OCI-M2 (cell line): ENCODE measurements around the gene E2F4.

Source experiments
- DNase-seq: peaks from one replicate; lab custom pipeline; 2025; ENCODE audit not compliant: unreplicated experiment; lab: John Stamatoyannopoulos, UW

E2F4 gene

DNA sequence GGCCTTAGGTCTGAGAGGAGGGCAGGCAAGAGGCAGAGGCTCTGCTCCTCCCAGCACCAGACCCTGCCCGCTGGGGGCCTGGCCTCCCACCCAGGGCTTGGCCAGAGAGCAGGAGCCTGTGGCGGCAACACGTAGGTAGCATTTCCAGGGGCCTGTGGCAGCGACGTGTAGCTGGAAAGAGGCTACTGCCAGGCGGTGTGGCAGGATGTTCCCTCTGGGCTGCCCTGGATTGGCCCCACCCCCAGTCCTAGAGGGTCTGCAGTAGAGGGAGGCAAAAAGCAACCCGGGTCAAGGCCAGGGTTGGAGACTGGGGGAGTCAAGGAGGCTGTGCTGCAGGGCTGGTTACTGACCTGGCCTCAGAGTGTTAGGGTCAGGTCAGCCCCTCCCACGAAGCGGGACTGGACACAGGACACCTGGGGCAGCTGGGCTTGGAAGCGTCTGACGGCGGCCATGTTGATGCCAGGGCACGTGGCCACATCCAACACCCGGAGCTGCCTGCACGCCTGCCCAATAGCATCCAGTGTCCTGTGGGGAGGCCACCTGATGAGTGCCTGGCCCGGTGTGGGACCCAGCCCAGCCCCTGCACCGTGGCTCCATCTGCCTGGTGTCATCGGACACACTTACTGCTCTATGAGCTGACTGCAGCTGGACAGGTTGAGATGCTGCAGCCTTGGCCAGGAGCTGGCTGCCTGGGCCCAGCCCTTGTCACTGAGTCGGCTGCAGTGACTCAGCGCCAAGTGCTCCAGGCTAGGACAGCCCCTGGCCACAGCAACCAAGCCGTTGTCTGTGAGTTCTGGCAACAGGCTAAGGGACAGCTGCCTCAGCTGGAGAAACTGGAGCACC is 15.5 kb downstream of the E2F4 start:
- no peak for DNase-seq

GRCh38 chr16:67208154-67208896 is 16.4 kb downstream of the E2F4 start:
- DNase-seq, result no peak

DNA sequence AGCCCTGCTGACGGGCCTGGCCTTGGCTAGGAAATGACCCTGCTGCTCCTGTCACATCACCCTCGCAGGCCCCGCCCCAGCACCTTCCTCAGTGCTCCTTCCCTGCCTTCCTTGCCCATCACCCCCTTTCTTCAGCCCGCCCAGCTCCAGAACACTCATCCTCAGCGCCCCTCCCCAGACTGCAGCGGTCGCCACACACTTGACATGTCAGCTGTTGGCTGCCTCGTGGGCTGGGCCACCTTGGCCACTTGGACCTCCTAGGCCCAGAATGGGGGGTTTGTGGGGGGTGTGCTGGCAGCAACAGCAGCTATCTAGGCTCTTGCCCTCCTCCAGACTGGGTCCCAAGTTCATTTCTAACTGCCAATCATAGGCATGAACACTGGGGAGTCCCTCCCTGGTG is 17.6 kb downstream of the E2F4 start:
- DNase-seq, result no peak

- DNase-seq, result no peak
Observed at GRCh38 chr16:67210069-67210937, 18.3 kb downstream of the E2F4 start.

DNA sequence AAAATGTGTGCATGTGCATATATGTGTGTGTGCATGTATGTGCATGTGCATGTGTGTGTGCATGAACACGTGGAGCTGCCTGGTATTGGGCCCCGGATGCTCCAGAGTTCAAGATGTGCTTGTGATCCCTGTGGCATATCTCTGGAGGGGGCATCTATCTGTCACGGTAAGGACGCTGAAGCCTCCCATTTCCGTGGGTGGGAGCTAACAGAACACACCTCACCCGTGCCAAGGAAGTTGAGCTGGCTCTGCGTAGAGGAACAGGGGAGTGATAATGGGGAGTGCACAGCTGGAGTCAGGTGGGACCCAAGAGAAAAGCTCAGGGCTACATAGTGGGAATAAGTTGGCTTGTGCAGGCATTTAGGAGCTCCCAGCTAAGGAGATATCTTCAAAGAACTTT is 19.7 kb downstream of the E2F4 start:
- DNase-seq, result no peak

GRCh38 chr16:67212766-67213165 is 20.8 kb downstream of the E2F4 start:
- no peak for DNase-seq

DNA sequence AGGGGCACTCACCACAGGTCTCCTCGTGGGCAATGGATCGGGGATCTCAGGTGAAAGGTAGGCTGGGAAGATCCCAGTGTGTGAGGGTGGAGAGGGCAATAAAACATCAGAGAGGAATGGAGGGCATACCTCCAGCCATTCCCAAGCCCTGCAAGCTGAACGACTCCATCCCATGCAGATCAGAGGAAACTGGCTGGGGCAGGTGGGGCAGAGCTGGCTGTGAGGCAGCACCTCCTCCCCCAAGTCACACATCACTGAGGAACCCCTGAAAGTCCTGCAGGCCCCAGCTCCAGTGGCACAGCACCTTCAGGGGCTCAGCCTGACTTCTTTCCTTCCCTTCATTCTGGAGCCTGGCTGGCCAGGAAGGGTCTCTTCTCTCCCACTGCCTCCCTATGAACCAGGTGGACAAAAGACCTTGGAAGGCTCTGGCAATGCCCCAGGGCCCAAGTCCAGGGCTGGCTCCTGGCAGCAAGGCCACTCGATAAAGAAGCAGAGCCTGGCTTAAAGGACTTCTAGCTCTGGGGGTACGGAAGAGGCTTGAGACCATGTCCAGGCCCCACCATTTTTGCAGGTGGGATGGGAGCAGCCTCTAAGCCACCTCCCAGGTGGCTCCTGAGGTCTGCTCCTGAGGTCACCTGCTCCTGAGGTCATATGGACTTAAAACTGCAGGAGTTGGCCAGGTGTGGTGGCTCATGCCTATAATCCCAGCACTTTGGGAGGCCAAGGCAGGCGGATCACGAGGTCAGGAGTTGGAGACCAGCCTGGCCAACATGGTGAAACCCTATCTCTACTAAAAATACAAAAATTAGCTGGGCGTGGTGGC is 21.5 kb downstream of the E2F4 start:
- DNase-seq, result no peak

GRCh38 chr16:67215706-67216105 is 23.8 kb downstream of the E2F4 start:
- no peak for DNase-seq

DNA sequence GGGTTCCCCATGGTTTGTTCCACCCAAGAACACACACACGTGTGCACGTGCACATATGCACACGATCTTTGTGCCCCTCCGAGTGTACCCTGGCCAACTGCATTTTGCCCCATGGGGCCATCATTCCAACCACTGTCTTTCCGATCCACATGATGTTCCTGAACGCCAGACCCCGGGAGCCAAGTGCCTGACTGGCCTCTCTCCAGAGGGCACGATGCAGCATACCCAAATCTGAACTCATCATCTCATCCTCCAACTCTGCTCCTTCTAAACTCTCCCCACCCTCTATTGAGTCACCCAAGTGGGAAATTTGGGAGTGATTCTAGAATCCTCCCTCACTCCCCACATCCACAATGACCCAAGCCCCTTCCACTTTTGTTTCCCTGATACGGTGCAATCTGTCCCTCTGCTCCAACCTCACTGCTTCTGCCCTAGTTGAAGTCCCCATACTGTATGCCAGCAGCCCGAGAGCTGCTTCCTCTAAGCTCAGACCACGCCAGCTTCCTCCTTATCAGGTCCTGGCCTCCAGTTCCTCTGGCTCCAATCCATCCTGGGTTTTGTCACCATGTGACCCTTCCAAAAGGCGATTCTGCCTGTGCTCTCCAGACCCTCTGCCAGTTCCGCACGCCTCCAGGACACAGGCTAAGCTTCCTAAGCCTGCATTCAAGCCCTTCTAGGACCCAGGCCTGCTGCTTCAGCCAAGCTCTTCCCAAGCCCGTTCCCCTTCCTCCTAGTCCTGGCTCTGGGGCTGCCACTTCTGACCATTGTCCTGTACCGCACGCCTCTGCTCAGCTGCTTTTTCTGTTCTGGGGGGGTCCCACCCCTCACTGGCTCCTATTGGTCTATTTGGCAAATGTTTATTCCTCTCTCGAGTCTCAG is 24.9 kb downstream of the E2F4 start:
- DNase-seq, result no peak

DNA sequence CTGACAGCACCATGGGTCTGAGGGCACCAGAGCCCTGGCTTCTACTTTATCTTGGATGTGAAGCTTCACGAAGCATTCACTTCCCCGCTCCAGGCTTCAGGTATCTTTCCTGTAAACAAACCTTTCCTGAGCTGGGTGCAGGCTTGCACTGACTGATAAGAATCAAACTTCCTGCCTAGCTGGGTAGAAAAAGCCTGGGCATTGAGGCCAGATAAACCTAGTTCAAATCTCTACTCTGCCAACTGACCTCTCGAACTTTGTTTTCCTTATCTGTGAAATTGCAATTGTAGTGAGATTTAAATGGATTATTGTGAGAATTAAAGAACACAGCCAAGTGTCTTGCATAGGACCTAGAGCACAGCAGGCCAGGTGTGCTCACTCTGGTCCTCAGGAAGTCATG is 32.0 kb downstream of the E2F4 start:
- no peak for DNase-seq

DNA sequence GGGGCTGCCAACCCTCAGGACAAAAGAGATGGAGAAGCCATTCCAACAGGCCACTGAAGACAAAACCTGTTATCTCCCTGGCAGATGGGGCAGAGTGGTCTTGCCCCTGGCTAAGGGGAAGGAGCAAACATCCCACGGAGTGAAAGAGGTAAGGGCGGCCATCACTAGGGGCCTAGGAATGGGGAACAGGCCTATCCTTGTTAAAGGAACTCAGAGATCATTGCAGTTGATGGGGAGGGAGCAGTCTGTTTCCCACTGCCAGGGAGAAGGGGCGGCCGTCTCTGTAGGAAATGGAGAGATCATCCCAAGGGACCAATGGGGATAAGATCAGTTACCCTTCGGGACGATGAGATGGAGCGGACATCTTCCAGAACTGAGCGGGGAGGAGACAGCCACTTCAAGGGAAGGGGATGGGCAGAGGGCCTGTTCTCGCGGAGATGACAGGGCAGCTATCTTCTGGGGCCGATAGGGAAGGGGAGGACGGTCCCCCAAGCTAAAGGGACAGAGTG is 34.4 kb downstream of the E2F4 start:
- DNase-seq, result no peak

DNA sequence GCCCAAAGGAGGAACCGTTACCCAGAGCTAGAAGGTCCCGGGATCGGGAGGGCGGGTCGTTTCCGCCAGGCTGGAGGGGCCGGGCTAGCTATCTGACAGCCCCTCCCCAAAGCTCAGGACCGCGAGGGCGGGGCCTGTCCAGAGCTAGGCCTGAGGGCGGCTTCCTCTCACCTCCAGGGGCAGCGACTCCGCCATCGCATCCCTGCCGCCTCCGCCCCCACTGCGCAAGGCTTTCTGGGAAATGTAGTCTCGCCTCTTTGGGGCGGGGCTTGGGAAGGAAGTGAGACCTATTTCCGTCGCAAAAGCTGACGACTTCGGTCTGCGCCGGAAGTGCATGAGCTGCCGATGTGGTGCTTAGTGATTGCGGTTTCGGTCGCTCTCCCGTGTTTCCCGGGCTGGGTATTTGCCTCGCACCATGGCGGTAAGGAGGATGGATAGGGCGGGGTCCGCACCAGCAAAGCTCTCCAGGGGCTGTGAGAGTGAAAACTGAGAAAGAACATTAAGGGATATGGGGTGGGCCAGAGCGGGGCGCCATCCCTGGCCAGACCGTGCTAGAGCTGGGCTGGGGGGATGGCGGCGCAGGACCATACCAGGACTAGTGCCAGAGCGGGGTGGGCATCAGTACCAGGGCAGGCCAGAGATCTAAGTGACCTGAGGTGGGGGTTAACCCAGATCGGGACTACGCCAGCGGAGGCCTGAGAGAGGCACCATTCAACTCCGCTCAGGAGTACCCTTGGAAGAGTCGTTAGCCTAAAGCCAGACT is 35.0 kb downstream of the E2F4 start, which contains the start of gene TMEM208:
Gene TMEM208 (plus strand): TSS at position 327 of the 763 bp plus-strand sequence. CDS start 89 bp downstream, at position 416.
- DNase-seq, result peak; percentile 71

DNA sequence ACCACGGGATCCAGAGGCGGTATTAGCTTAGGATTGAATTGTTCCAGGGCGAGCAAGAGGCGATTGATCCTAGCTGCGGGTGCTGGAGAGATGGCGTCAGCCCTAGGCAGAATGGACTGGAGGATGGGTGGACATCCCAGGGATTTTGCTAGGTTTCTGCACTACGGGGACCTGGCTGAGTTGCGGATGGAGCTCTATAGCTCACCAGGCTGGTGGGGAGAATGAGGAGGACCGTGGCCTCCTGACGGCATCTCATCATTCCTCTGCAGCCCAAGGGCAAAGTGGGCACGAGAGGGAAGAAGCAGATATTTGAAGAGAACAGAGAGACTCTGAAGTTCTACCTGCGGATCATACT is 35.6 kb downstream of the E2F4 start:
- no peak for DNase-seq

- DNase-seq, result no peak
Observed at GRCh38 chr16:67228034-67228785, 36.3 kb downstream of the E2F4 start.

- DNase-seq, result no peak
Observed at GRCh38 chr16:67228905-67229304, 37.0 kb downstream of the E2F4 start.

- no peak for DNase-seq
Observed at GRCh38 chr16:67229906-67230808, 38.2 kb downstream of the E2F4 start.
